GM18951 (cell line): ENCODE results near the gene TDRD3.
"Not testable (repeated sequence)": the region's sequence is repeated elsewhere in the genome, so short reads cannot be mapped to it uniquely, and the experiment has no call there.

Source experiments
- POLR2A ChIP-seq: IDR thresholded peaks from 4 replicates; pipeline ENCODE4 v1.6.1; 2011; ENCODE audit warnings: mild to moderate bottlenecking; ENCODE audit not compliant: insufficient read length, insufficient read depth; ENCODE audit errors: extremely low read depth
- in situ Hi-C: fragments of 300-500 bp; cut with MboI; formaldehyde crosslinking; loops from one replicate; pipeline ENCODE4 v1.12.0; 2022; ENCODE audit warnings: low sequenced_read_pairs, mixed read lengths, inconsistent platforms; ENCODE audit not compliant: unreplicated experiment

The TDRD3 gene

GRCh38 chr13:60396783-60397703 is at the start of gene TDRD3:
TSS of gene TDRD3 (plus strand) at chr13:60397220. CDS start at chr13:60397365, 145 bp downstream.
- in situ Hi-C loops: no loop called here

GRCh38 chr13:60347690-60348089 is 49.3 kb upstream of the TDRD3 start:
- in situ Hi-C loops: no loop called here
- TF ChIP-seq POLR2A: no peak

More at GRCh38 chr13:60396783-60397703, at the start of gene TDRD3:
- peak; percentile 77 for TF ChIP-seq POLR2A

- in situ Hi-C loops: no loop called here
- TF ChIP-seq POLR2A: no peak
Measured at GRCh38 chr13:60348097-60348496, 48.9 kb upstream of the TDRD3 start.

- in situ Hi-C loops: no loop called here
- no peak for TF ChIP-seq POLR2A
Measured at GRCh38 chr13:60351326-60351725, 45.7 kb upstream of the TDRD3 start.

GRCh38 chr13:60351855-60352615 is 45.0 kb upstream of the TDRD3 start:
- no peak for TF ChIP-seq POLR2A

GRCh38 chr13:60352644-60353043 is 44.4 kb upstream of the TDRD3 start:
- no peak for TF ChIP-seq POLR2A
- in situ Hi-C loops: no loop called here

More at GRCh38 chr13:60351855-60352615, 45.0 kb upstream of the TDRD3 start:
- in situ Hi-C loops: no loop called here

GRCh38 chr13:60355056-60355455 is 42.0 kb upstream of the TDRD3 start:
- no peak for TF ChIP-seq POLR2A
- in situ Hi-C loops: no loop called here

- TF ChIP-seq POLR2A: no peak
- in situ Hi-C loops: no loop called here
Measured at GRCh38 chr13:60356970-60357369, 40.0 kb upstream of the TDRD3 start.

GRCh38 chr13:60358453-60358852 is 38.6 kb upstream of the TDRD3 start:
- no peak for TF ChIP-seq POLR2A
- in situ Hi-C loops: no loop called here

- TF ChIP-seq POLR2A: no peak
- in situ Hi-C loops: no loop called here
Measured at GRCh38 chr13:60363288-60363687, 33.7 kb upstream of the TDRD3 start.

- in situ Hi-C loops: no loop called here
- no peak for TF ChIP-seq POLR2A
Measured at GRCh38 chr13:60369242-60369641, 27.8 kb upstream of the TDRD3 start.

GRCh38 chr13:60370343-60370742 is 26.7 kb upstream of the TDRD3 start:
- TF ChIP-seq POLR2A: no peak
- in situ Hi-C loops: no loop called here

- TF ChIP-seq POLR2A: no peak
- in situ Hi-C loops: no loop called here
Measured at GRCh38 chr13:60372141-60372540, 24.9 kb upstream of the TDRD3 start.

GRCh38 chr13:60379282-60379681 is 17.7 kb upstream of the TDRD3 start:
- in situ Hi-C loops: not testable (repeated sequence)
